Endothelial cell of umbilical vein (primary cell): ENCODE measurements around the gene TMEM89. TPM values are rescaled to one million over a fixed set of nuclear protein-coding genes. Genes with fewer than 3 reads are reported as not detected.

Experiments
- BruUV-seq: library from RNA; stranded (reverse); fragments of 400-500 nt; replicated peaks from 2 replicates; lab custom pipeline; 2021; lab: Mats Ljungman, UMichigan
- CTCF ChIA-PET: fragments of 300-600, 350-600 bp; sonication (Branson Sonifier 250); formaldehyde crosslinking; loops from one replicate; lab custom pipeline; 2021; ENCODE audit warnings: antibody characterized with exemption, inconsistent platforms; lab: Charles Lee
- POLR2A ChIA-PET: fragments of 300-600, 350-600 bp; sonication (Branson Sonifier 250); formaldehyde crosslinking; loops from one replicate; lab custom pipeline; 2021; ENCODE audit warnings: antibody characterized with exemption, inconsistent platforms; lab: Charles Lee
- DNase-seq: peaks from one replicate; pipeline ENCODE4 v3.0.0-alpha.2; 2011; ENCODE audit warnings: low read depth, low spot score
- FAIRE-seq: peaks from 2 replicates; lab custom pipeline; 2011; peaks lifted over from hg19 to GRCh38; lab: Jason Lieb, UNC
- H2AFZ ChIP-seq: 2 replicates; pipeline ENCODE4 v1.6.0; 2012; ENCODE audit warnings: low read depth, low read length, control low read depth, inconsistent platforms
- H3K27ac ChIP-seq: 2 replicates; pipeline ENCODE4 v1.5.1; 2011; ENCODE audit warnings: low read depth, mild to moderate bottlenecking, control low read depth, low read length, moderate library complexity; ENCODE audit not compliant: insufficient read depth
- H3K27me3 ChIP-seq, 2 experiments: 2 replicates each; pipeline versions ENCODE4 v1.6.0 to v1.6.1; 2011; ENCODE audit warnings: low read length in 2 of 2, mixed read lengths in 1 of 2; ENCODE audit not compliant: control insufficient read depth in 2 of 2, insufficient read depth in 2 of 2
- H3K36me3 ChIP-seq, 2 experiments: 2 replicates in 1 of 2; 3 replicates in 1 of 2; pipeline ENCODE4 v1.5.1; 2011; ENCODE audit warnings: low read length in 2 of 2, mild to moderate bottlenecking in 1 of 2, moderate library complexity in 1 of 2; ENCODE audit not compliant: control insufficient read depth in 2 of 2, insufficient read depth in 2 of 2; ENCODE audit errors: extremely low read depth in 1 of 2
- H3K4me1 ChIP-seq: 3 replicates; pipeline ENCODE4 v1.5.1; 2011; ENCODE audit warnings: mild to moderate bottlenecking, low read length; ENCODE audit not compliant: control insufficient read depth, insufficient read depth; ENCODE audit errors: extremely low read depth
- H3K4me2 ChIP-seq: 2 replicates; pipeline ENCODE4 v1.6.1; 2011; ENCODE audit warnings: low read length, control low read depth, mixed read lengths; ENCODE audit not compliant: insufficient read depth
- H3K4me3 ChIP-seq, 3 experiments: fragments of 200-600 bp in 1 of 3; sonication (generic), shearing (Covaris generic) in 1 of 3; replicated peaks in 1 of 3; 2 replicates each; pipeline ENCODE4 v1.5.1; 2011 to 2016; ENCODE audit warnings: control low read depth in 3 of 3, low read length in 3 of 3, mild to moderate bottlenecking in 2 of 3, inconsistent platforms in 1 of 3, low read depth in 1 of 3, moderate library complexity in 1 of 3; ENCODE audit not compliant: insufficient read depth in 1 of 3
- H3K79me2 ChIP-seq: 2 replicates; pipeline ENCODE4 v1.6.0; 2012; ENCODE audit warnings: low read length, inconsistent platforms; ENCODE audit not compliant: control insufficient read depth, insufficient read depth
- H3K9ac ChIP-seq: replicated peaks from 2 replicates; pipeline ENCODE3; 2011; ENCODE audit warnings: low read length, control low read depth; ENCODE audit not compliant: insufficient read depth; ENCODE audit errors: extremely low read depth
- H3K9me1 ChIP-seq: replicated peaks from 3 replicates; pipeline ENCODE4 v1.6.0; 2011; ENCODE audit warnings: mild to moderate bottlenecking, low read length; ENCODE audit not compliant: control insufficient read depth, insufficient read depth; ENCODE audit errors: extremely low read depth
- H3K9me3 ChIP-seq: replicated peaks from 2 replicates; pipeline ENCODE4 v1.5.1; 2012; ENCODE audit warnings: low read length, inconsistent platforms; ENCODE audit not compliant: control insufficient read depth, insufficient read depth
- H4K20me1 ChIP-seq: replicated peaks from 2 replicates; pipeline ENCODE3; 2011; ENCODE audit warnings: mild to moderate bottlenecking, low read length; ENCODE audit not compliant: control insufficient read depth, insufficient read depth; ENCODE audit errors: extremely low read depth
- CTCF ChIP-seq, 2 donors: IDR thresholded peaks; 1 replicate in 1 of 2; 2 replicates in 1 of 2; pipeline ENCODE4 v1.5.1; 2011; ENCODE audit warnings: low read length in 2 of 2, mild to moderate bottlenecking in 2 of 2, moderate library complexity in 2 of 2, control low read depth in 1 of 2, inconsistent platforms in 1 of 2, low read depth in 1 of 2; ENCODE audit not compliant: insufficient read depth in 1 of 2; ENCODE audit errors: extremely low read depth in 1 of 2
- EZH2 ChIP-seq: IDR thresholded peaks from 2 replicates; pipeline ENCODE4 v1.6.1; 2012; ENCODE audit warnings: borderline replicate concordance, low read depth, mild to moderate bottlenecking, moderate library complexity, low read length, inconsistent platforms; ENCODE audit not compliant: severe bottlenecking
- FOS ChIP-seq: IDR thresholded peaks from 2 replicates; pipeline ENCODE4 v1.6.1; 2011; ENCODE audit warnings: mild to moderate bottlenecking, low read length, moderate library complexity, borderline replicate concordance; ENCODE audit not compliant: insufficient read depth
- GATA2 ChIP-seq: IDR thresholded peaks from 2 replicates; pipeline ENCODE4 v1.7.0; 2011; ENCODE audit warnings: low read depth, mild to moderate bottlenecking, moderate library complexity, mixed read lengths, low read length; ENCODE audit not compliant: insufficient read length, insufficient read depth
- JUN ChIP-seq: IDR thresholded peaks from 2 replicates; pipeline ENCODE4 v1.6.1; 2011; ENCODE audit warnings: borderline replicate concordance, low read depth; ENCODE audit not compliant: insufficient read length, insufficient read depth
- MAX ChIP-seq: IDR thresholded peaks from 2 replicates; pipeline ENCODE4 v1.6.1; 2011; ENCODE audit not compliant: insufficient read depth, insufficient read length
- MYC ChIP-seq: IDR thresholded peaks from one replicate; pipeline ENCODE4 v1.6.1; 2011; ENCODE audit warnings: mild to moderate bottlenecking, low read depth, low read length
- POLR2A ChIP-seq: IDR thresholded peaks from 2 replicates; pipeline ENCODE4 v1.6.1; 2012; ENCODE audit warnings: low read depth, mild to moderate bottlenecking, control low read depth, low read length
- POLR2AphosphoS5 ChIP-seq: IDR thresholded peaks from 2 replicates; pipeline ENCODE4 v1.6.1; 2012; ENCODE audit warnings: low read depth, mild to moderate bottlenecking, control low read depth, low read length, moderate library complexity; ENCODE audit not compliant: insufficient read depth
- dilution Hi-C: fragments of 300-500 bp; cut with MboI; formaldehyde crosslinking; loops from one replicate; pipeline ENCODE4 v1.15.0; 2019; ENCODE audit warnings: low sequenced_read_pairs; ENCODE audit not compliant: extremely low pct_ligation_motif_present
- intact Hi-C: fragments of 100-400 bp; cut with micrococcal nuclease; formaldehyde crosslinking; loops from one replicate; pipeline ENCODE4 v1.10.0; 2022
- polyA plus RNA-seq, 4 experiments: library from polyadenylated mRNA; depleted of rRNA in 3 of 4; stranded (reverse) in 3 of 4; unstranded in 1 of 4; fragments of >200 nt; gene quantifications; 2 replicates each; pipeline versions ENCODE4 v1.2.1 to v1.2.3, GENCODE V29; 2011 to 2012; ENCODE audit warnings: missing spikeins in 1 of 4
- total RNA-seq: library from RNA; stranded (reverse); gene quantifications from 2 replicates; pipeline ENCODE4 v1.2.3, GENCODE V29; 2021

Gene TMEM89
- total and polyA plus RNA-seq, 2 donors (not counting 3 experiments of a cell fraction or from before 2014, with no cell fraction given): not detected

- FAIRE-seq (no peak), DNase-seq (no peak)
- H3K36me3 ChIP-seq: no peaks in the 10 kb centered on the region
- no peak overlapping the region for H3K9ac ChIP-seq
- H3K4me2 ChIP-seq: no peak overlapping the region
- no peaks in the 10 kb centered on the region for H4K20me1 ChIP-seq
- intact Hi-C loops: no loop called here
- POLR2A ChIA-PET: no interaction called here
- H3K79me2 ChIP-seq: no peaks in the 10 kb centered on the region
- no peaks in the 10 kb centered on the region for H3K9me1 ChIP-seq
- no peak overlapping the region for H3K4me3 ChIP-seq
- dilution Hi-C loops: no loop called here
- H3K27me3 ChIP-seq: peaks cover 8 to 10% of the 10 kb centered on the region in 2 experiments
- no peak overlapping the region for H2AFZ ChIP-seq
- no TSS peak for BruUV-seq
- no peak overlapping the region for H3K27ac ChIP-seq
- H3K4me1 ChIP-seq: peaks cover 6% of the 10 kb centered on the region
- TF ChIP-seq GATA2 (no peak), MYC (no peak), POLR2A (no peak), EZH2 (no peak), POLR2AphosphoS5 (no peak), JUN (no peak), MAX (no peak), CTCF (IDR thresholded peaks at IDR 0.05; ENCODE audit: extremely low read depth in 1 of 2, insufficient read depth in 1 of 2, low read depth in 1 of 2, low read length in 2 of 2) (no peak), FOS (no peak)
- no peaks in the 10 kb centered on the region for H3K9me3 ChIP-seq
- CTCF ChIA-PET: interaction anchor here (0.9 to 3.5 kb wide), 6 partner anchors 14 to 226 kb away, joined by 3 to 20 read pairs (median 4); partner anchors contain the start of genes NCKIPSD, SLC26A6 and UQCRC1
These were observed 40.7 kb upstream of the TMEM89 start for GRCh38 chr3:48662145-48662752.
